Measurements from ENCODE around the gene SORL1-AS1.
A peak's percentile ranks its signal among the peaks of the same experiment; 100 is the strongest.

The SORL1-AS1 gene

GRCh38 chr11:121467471-121467870, 14.7 kb upstream of the SORL1-AS1 start:
- Mint-ChIP-seq H3K27ac (peak overlapping the region; percentile 98 to 99), H3K4me1 (peaks cover 93 to 99% of the 10 kb centered on the region in 2 donors), H3K36me3 (peaks cover 11% of the 10 kb centered on the region), H3K27me3 (ENCODE audit: low read depth in 2 of 2) (no peaks in the 10 kb centered on the region), H3K9me3 (no peaks in the 10 kb centered on the region), H3K4me3 (peak overlapping the region; percentile 86)
- peak overlapping the region; percentile 68 for H3K27ac ChIP-seq (ENCODE audit: low read length)
- H3K27me3 ChIP-seq (ENCODE audit: control insufficient read depth, insufficient read depth, low read length): no peaks in the 10 kb centered on the region
- no peaks in the 10 kb centered on the region for H3K9me3 ChIP-seq (ENCODE audit: control insufficient read depth, insufficient read depth, low read length)
- TF ChIP-seq CTCF (IDR thresholded peaks at IDR 0.05): no peak
- H3K36me3 ChIP-seq (ENCODE audit: control insufficient read depth, insufficient read depth, low read length): peaks cover 17% of the 10 kb centered on the region
- DNase-seq: no peak
- peaks cover 97% of the 10 kb centered on the region for H3K4me1 ChIP-seq (ENCODE audit: control insufficient read depth, insufficient read depth, low read length)
- WGBS (ENCODE audit: insufficient coverage): no CpG with 5 or more reads among the region's 2 CpGs
- intact Hi-C loops (cut with micrococcal nuclease): no loop called here
- no peak overlapping the region for H3K4me3 ChIP-seq (ENCODE audit: low read length)
- no peak for ATAC-seq

- Mint-ChIP-seq H3K4me3 (peak overlapping the region; percentile 86), H3K4me1 (peaks cover 93 to 99% of the 10 kb centered on the region in 2 donors), H3K36me3 (peaks cover 11% of the 10 kb centered on the region), H3K9me3 (no peaks in the 10 kb centered on the region), H3K27me3 (ENCODE audit: low read depth in 2 of 2) (no peaks in the 10 kb centered on the region), H3K27ac (peak overlapping the region; percentile 98 to 99)
- TF ChIP-seq CTCF (IDR thresholded peaks at IDR 0.05): no peak
- Histone ChIP-seq H3K9me3 (ENCODE audit: control insufficient read depth, insufficient read depth, low read length) (no peaks in the 10 kb centered on the region), H3K27me3 (ENCODE audit: control insufficient read depth, insufficient read depth, low read length) (no peaks in the 10 kb centered on the region), H3K4me1 (ENCODE audit: control insufficient read depth, insufficient read depth, low read length) (peaks cover 94% of the 10 kb centered on the region), H3K27ac (ENCODE audit: low read length) (peak overlapping the region; percentile 68), H3K36me3 (ENCODE audit: control insufficient read depth, insufficient read depth, low read length) (peaks cover 13% of the 10 kb centered on the region), H3K4me3 (ENCODE audit: low read length) (no peak overlapping the region)
- WGBS (ENCODE audit: insufficient coverage): 26% methylated on average over 6 of the region's 8 CpGs
- intact Hi-C loops (cut with micrococcal nuclease): no loop called here
- DNase-seq: peak in 1 of 2 donors; percentile 65
- ATAC-seq: peak in 2 of 3 donors; percentile 14 to 16
These were observed 13.5 kb upstream of the SORL1-AS1 start for GRCh38 chr11:121466063-121466794.

GRCh38 chr11:121465709-121466062, 12.9 kb upstream of the SORL1-AS1 start:
- H3K36me3 Mint-ChIP-seq: peaks cover 11% of the 10 kb centered on the region

More at GRCh38 chr11:121465709-121466062, 12.9 kb upstream of the SORL1-AS1 start:
- no peaks in the 10 kb centered on the region for H3K9me3 ChIP-seq (ENCODE audit: control insufficient read depth, insufficient read depth, low read length)
- TF ChIP-seq CTCF (IDR thresholded peaks at IDR 0.05): no peak
- 60% methylated on average over 8 of the region's 8 CpGs for WGBS (ENCODE audit: insufficient coverage)
- DNase-seq (no peak), ATAC-seq (no peak)
- no peak overlapping the region for H3K4me3 ChIP-seq (ENCODE audit: low read length)
- H3K27ac Mint-ChIP-seq: peak overlapping the region; percentile 98 to 99
- no peaks in the 10 kb centered on the region for H3K9me3 Mint-ChIP-seq
- no peaks in the 10 kb centered on the region for H3K27me3 Mint-ChIP-seq (ENCODE audit: low read depth in 2 of 2)
- peak overlapping the region; percentile 68 for H3K27ac ChIP-seq (ENCODE audit: low read length)
- peak overlapping the region; percentile 86 for H3K4me3 Mint-ChIP-seq
- no peaks in the 10 kb centered on the region for H3K27me3 ChIP-seq (ENCODE audit: control insufficient read depth, insufficient read depth, low read length)
- H3K4me1 Mint-ChIP-seq: peaks cover 94 to 99% of the 10 kb centered on the region in 2 donors
- H3K4me1 ChIP-seq (ENCODE audit: control insufficient read depth, insufficient read depth, low read length): peaks cover 94% of the 10 kb centered on the region
- H3K36me3 ChIP-seq (ENCODE audit: control insufficient read depth, insufficient read depth, low read length): peaks cover 8% of the 10 kb centered on the region
- intact Hi-C loops (cut with micrococcal nuclease): loop anchor here (2.0 kb wide), 1 partner anchor 49 kb away; no protein-coding TSS in a partner anchor

Measured in natural killer cell (primary cell).